CD4-positive, alpha-beta T cell (primary cell): ENCODE measurements around the gene NCAPD2. TPM values are rescaled to one million over a fixed set of nuclear protein-coding genes. Genes with fewer than 3 reads are reported as not detected.

Experiments
- ATAC-seq: fragments of 200-7000 bp; cut with Tn5 transposase; one replicate; pipeline ENCODE4 v1.10.0; 2022; ENCODE audit warnings: mild to moderate bottlenecking; ENCODE audit not compliant: poor library complexity
- CTCF ChIA-PET: fragments of 350-600 bp; sonication (Branson Sonifier 250); formaldehyde crosslinking; loops from one replicate; lab custom pipeline; 2021; ENCODE audit warnings: antibody characterized with exemption, inconsistent platforms; lab: Charles Lee
- POLR2A ChIA-PET: fragments of 350-600 bp; sonication (Branson Sonifier 250); formaldehyde crosslinking; loops from one replicate; lab custom pipeline; 2021; ENCODE audit warnings: antibody characterized with exemption, inconsistent platforms; lab: Charles Lee
- DNase-seq, 14 experiments: peaks; one replicate each; pipeline ENCODE4 v3.0.0-alpha.2; 2013 to 2020; ENCODE audit warnings: mixed read lengths in 2 of 14
- H3K27ac ChIP-seq, 2 donors: one replicate each; pipeline versions ENCODE4 v1.5.1 to v1.7.0; 2013; ENCODE audit warnings: low read length in 2 of 2, low read depth in 1 of 2, mild to moderate bottlenecking in 1 of 2
- H3K27me3 ChIP-seq, 2 experiments: 1 replicate in 1 of 2; 2 replicates in 1 of 2; pipeline versions ENCODE4 v1.6.1 to v1.7.0; 2013; ENCODE audit warnings: low read length in 2 of 2, control low read depth in 1 of 2, mild to moderate bottlenecking in 1 of 2, moderate library complexity in 1 of 2; ENCODE audit not compliant: insufficient read depth in 2 of 2, control insufficient read depth in 1 of 2
- H3K36me3 ChIP-seq: one replicate; pipeline ENCODE4 v1.6.1; 2013; ENCODE audit warnings: low read length, control low read depth; ENCODE audit not compliant: insufficient read depth
- H3K4me1 ChIP-seq: one replicate; pipeline ENCODE4 v1.6.1; 2013; ENCODE audit warnings: low read length, control low read depth; ENCODE audit not compliant: insufficient read depth
- H3K4me3 ChIP-seq: one replicate; pipeline ENCODE4 v1.5.1; 2013; ENCODE audit warnings: mild to moderate bottlenecking, low read length, moderate library complexity
- H3K9me3 ChIP-seq, 2 experiments: 1 replicate in 1 of 2; 2 replicates in 1 of 2; pipeline versions ENCODE4 v1.6.1 to v1.7.0; 2013; ENCODE audit warnings: low read length in 2 of 2, mild to moderate bottlenecking in 2 of 2, control low read depth in 1 of 2, moderate library complexity in 1 of 2; ENCODE audit not compliant: control insufficient read depth in 1 of 2, insufficient read depth in 1 of 2
- H3K27ac Mint-ChIP-seq: one replicate; pipeline ENCODE4 v1.8.0; 2020; ENCODE audit warnings: mixed read lengths
- H3K27me3 Mint-ChIP-seq: one replicate; pipeline ENCODE4 v1.8.0; 2021; ENCODE audit warnings: mixed read lengths
- H3K36me3 Mint-ChIP-seq: one replicate; pipeline ENCODE4 v1.8.0; 2021; ENCODE audit warnings: low read depth, mixed read lengths
- H3K4me1 Mint-ChIP-seq: one replicate; pipeline ENCODE4 v1.8.0; 2021; ENCODE audit warnings: low read depth, mixed read lengths
- H3K4me3 Mint-ChIP-seq: one replicate; pipeline ENCODE4 v1.8.0; 2020; ENCODE audit warnings: mild to moderate bottlenecking, mixed read lengths
- H3K9me3 Mint-ChIP-seq: one replicate; pipeline ENCODE4 v1.8.0; 2020; ENCODE audit warnings: mixed read lengths
- intact Hi-C, 2 experiments: fragments of 100-400 bp; cut with DNase I in 1 of 2; cut with micrococcal nuclease in 1 of 2; formaldehyde crosslinking; loops; one replicate each; pipeline versions ENCODE4 v1.15.1 to v1.9.0; 2023 to 2025; cut with DNase I, micrococcal nuclease
- polyA plus RNA-seq, 2 donors: library from polyadenylated mRNA; unstranded; fragments of 120-200 nt; gene quantifications; one replicate each; pipeline ENCODE4 v1.2.1, GENCODE V29; 2013
- total RNA-seq, 174 experiments: library from RNA in 2 of 174; stranded (reverse) in 2 of 174; gene quantifications; one replicate each; pipeline ENCODE4 v1.2.3 and lab custom pipeline; 2021 to 2026
- TF ChIP-seq, protein P1 (sequence below): fragments of 200-600 bp; IDR thresholded peaks from one replicate; pipeline ENCODE4 v1.8.0; 2022; ENCODE audit warnings: antibody characterized with exemption, mild to moderate bottlenecking

Gene NCAPD2, protein sequence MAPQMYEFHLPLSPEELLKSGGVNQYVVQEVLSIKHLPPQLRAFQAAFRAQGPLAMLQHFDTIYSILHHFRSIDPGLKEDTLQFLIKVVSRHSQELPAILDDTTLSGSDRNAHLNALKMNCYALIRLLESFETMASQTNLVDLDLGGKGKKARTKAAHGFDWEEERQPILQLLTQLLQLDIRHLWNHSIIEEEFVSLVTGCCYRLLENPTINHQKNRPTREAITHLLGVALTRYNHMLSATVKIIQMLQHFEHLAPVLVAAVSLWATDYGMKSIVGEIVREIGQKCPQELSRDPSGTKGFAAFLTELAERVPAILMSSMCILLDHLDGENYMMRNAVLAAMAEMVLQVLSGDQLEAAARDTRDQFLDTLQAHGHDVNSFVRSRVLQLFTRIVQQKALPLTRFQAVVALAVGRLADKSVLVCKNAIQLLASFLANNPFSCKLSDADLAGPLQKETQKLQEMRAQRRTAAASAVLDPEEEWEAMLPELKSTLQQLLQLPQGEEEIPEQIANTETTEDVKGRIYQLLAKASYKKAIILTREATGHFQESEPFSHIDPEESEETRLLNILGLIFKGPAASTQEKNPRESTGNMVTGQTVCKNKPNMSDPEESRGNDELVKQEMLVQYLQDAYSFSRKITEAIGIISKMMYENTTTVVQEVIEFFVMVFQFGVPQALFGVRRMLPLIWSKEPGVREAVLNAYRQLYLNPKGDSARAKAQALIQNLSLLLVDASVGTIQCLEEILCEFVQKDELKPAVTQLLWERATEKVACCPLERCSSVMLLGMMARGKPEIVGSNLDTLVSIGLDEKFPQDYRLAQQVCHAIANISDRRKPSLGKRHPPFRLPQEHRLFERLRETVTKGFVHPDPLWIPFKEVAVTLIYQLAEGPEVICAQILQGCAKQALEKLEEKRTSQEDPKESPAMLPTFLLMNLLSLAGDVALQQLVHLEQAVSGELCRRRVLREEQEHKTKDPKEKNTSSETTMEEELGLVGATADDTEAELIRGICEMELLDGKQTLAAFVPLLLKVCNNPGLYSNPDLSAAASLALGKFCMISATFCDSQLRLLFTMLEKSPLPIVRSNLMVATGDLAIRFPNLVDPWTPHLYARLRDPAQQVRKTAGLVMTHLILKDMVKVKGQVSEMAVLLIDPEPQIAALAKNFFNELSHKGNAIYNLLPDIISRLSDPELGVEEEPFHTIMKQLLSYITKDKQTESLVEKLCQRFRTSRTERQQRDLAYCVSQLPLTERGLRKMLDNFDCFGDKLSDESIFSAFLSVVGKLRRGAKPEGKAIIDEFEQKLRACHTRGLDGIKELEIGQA (N-terminal part only)
- total RNA-seq (10 to 100 TPM; 13.7 to 14.9 TPM), total RNA-seq (lab: John Stamatoyannopoulos, UW) (14.0 to 421 (median 77.6) reads per million in 172 experiments)
- 35.4 TPM for polyA plus RNA-seq (2013, experiment 1 of 2)
- polyA plus RNA-seq (2013, experiment 2 of 2) = 41.2 TPM

DNA sequence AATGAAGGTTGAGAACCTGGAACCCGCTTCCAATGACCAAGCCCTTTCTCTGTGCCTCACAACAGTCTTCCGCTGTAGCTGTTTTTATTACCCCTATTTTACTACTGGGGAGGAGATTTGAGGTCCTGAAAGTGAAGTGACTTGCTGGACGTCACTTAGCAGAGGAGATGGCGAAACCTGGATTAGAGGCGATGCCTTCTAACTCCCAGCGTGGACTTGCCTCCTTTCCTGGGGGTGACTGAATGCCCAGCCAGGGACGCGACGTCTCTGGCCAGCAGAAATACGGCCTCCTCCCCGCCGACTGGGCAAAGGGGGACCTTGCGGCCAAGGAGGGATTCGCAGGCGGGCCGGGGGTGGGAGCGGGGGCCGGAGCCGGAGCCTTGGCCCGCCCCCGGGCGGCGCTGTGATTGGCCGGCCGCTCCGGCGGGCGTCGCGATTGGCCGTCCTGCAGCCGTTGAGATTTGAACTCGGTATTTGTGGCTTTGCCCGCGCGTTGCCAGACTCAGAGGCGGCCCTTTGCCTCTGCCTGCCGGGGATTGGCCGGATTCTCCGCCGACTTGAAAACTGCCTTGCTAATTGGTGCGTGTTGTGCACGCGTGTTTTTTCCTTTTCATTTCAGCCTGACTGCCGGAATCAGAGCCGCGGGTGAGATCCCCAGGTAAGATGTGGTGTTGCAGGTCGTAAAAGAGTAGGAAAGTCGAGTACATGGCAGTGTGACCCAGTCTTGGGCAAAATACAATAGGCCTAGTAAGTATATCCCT, at the start of gene NCAPD2:
Gene NCAPD2, plus strand, starts transcription at position 606 of the 761 bp plus-strand sequence. CDS start 997 bp downstream, outside the sequence.
- TF ChIP-seq, protein P1, sequence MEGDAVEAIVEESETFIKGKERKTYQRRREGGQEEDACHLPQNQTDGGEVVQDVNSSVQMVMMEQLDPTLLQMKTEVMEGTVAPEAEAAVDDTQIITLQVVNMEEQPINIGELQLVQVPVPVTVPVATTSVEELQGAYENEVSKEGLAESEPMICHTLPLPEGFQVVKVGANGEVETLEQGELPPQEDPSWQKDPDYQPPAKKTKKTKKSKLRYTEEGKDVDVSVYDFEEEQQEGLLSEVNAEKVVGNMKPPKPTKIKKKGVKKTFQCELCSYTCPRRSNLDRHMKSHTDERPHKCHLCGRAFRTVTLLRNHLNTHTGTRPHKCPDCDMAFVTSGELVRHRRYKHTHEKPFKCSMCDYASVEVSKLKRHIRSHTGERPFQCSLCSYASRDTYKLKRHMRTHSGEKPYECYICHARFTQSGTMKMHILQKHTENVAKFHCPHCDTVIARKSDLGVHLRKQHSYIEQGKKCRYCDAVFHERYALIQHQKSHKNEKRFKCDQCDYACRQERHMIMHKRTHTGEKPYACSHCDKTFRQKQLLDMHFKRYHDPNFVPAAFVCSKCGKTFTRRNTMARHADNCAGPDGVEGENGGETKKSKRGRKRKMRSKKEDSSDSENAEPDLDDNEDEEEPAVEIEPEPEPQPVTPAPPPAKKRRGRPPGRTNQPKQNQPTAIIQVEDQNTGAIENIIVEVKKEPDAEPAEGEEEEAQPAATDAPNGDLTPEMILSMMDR = no peak
- ChIA-PET CTCF (interaction anchor here (0.8 to 2.1 kb wide), 4 partner anchors 24 to 44 kb away, joined by 3 to 13 read pairs (median 8); no protein-coding TSS in a partner anchor), POLR2A (interaction anchor here (0.7 to 2.6 kb wide), 23 partner anchors 14 to 450 kb away, joined by 3 to 76 read pairs (median 5); partner anchors contain the start of genes C12orf57, CD27, COPS7A and ENO2)
- H3K9me3 ChIP-seq = no peaks in the 10 kb centered on the region
- peak within 1 kb of the TSS; percentile 96 for H3K4me3 ChIP-seq
- H3K4me3 Mint-ChIP-seq = peak within 1 kb of the TSS; percentile 93
- H3K4me1 ChIP-seq = peaks cover 34% of the 10 kb centered on the region
- H3K27ac Mint-ChIP-seq = peak within 1 kb of the TSS; percentile 91
- no peaks in the 10 kb centered on the region for H3K9me3 Mint-ChIP-seq
- H3K27ac ChIP-seq = peak within 1 kb of the TSS; percentile 89 to 94
- peaks cover 48% of the 10 kb centered on the region for H3K4me1 Mint-ChIP-seq
- peaks cover 28% of the 10 kb centered on the region for H3K36me3 ChIP-seq
- H3K27me3 ChIP-seq = no peaks in the 10 kb centered on the region
- peaks cover 48% of the 10 kb centered on the region for H3K36me3 Mint-ChIP-seq
- intact Hi-C loops = loop anchor here (1.0 to 5.0 kb wide), 6 partner anchors 22 to 169 kb away; partner anchors contain the start of genes GAPDH (in 2 of the 2), ING4 (in 1 of the 2) and VAMP1 (in 1 of the 2)
- peak; percentile 87 to 98 (median 92) for DNase-seq
- H3K27me3 Mint-ChIP-seq = no peaks in the 10 kb centered on the region
- peak; percentile 84 for ATAC-seq

DNA sequence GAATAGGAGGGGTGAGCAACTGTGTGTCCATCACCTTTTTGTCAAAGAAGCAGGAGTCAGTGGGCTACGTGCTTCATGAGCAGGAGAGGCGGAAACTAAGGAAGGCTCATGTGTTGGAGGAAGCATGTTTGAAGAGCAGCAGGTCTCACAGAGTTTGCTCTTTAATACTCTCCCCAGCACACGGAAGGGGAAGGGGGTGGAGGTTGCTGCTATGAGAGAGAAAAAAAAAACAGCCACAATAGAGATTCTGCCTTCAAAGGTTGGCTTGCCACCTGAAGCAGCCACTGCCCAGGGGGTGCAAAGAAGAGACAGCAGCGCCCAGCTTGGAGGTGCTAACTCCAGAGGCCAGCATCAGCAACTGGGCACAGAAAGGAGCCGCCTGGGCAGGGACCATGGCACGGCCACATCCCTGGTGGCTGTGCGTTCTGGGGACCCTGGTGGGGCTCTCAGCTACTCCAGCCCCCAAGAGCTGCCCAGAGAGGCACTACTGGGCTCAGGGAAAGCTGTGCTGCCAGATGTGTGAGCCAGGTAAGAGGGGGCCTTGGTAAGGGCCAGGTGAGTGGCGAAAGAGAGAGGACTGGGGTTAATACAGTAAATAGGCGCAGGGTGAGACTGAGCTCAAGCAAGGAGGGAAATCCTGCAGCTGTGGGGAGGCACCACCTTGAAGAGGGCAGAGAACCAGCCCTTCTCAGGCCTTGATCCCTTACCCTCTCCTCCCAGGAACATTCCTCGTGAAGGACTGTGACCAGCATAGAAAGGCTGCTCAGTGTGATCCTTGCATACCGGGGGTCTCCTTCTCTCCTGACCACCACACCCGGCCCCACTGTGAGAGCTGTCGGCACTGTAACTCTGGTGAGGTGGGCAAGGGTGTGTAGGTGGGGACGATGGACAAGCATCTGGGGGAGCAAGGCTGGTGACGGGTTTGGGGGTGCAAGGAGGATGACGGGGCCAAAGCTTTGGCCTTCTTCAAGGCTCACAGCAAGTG, 48.9 kb upstream of the NCAPD2 start, which contains the start of gene CD27:
Gene CD27, plus strand, starts transcription at position 252 of the 985 bp plus-strand sequence. Its CDS starts 141 bp downstream, at position 393.
- H3K36me3 ChIP-seq = peaks cover 16% of the 10 kb centered on the region
- Mint-ChIP-seq H3K27ac (peak within 1 kb of the TSS; percentile 97), H3K36me3 (peaks cover 40% of the 10 kb centered on the region), H3K27me3 (no peaks in the 10 kb centered on the region), H3K4me3 (peak within 1 kb of the TSS; percentile 98), H3K4me1 (peaks cover 66% of the 10 kb centered on the region), H3K9me3 (no peaks in the 10 kb centered on the region)
- H3K27me3 ChIP-seq = no peaks in the 10 kb centered on the region
- H3K4me3 ChIP-seq = peak within 1 kb of the TSS; percentile 67
- intact Hi-C loops = loop anchor here in 1 of 2 experiments (2.0 kb wide), 2 partner anchors 18 kb away; no protein-coding TSS in a partner anchor
- ChIA-PET POLR2A (interaction anchor here (0.6 to 11.1 kb wide), 8 partner anchors 11 to 244 kb away, joined by 4 to 203 read pairs (median 30); partner anchors contain the start of genes GAPDH, MRPL51, TAPBPL and VAMP1), CTCF (interaction anchor here (1.0 to 4.9 kb wide), 4 partner anchors 11 to 21 kb away, joined by 3 to 27 read pairs (median 5); no protein-coding TSS in a partner anchor)
- ATAC-seq = peak; percentile 82
- peak in 8 of 14 experiments; percentile 37 to 78 (median 64) for DNase-seq
- H3K27ac ChIP-seq = peak within 1 kb of the TSS; percentile 65 to 79
- TF ChIP-seq, protein P1 = no peak
- H3K9me3 ChIP-seq = no peaks in the 10 kb centered on the region
- H3K4me1 ChIP-seq = peaks cover 66% of the 10 kb centered on the region
